Measurements from ENCODE around the gene HJURP. TPM values are rescaled to one million over a fixed set of nuclear protein-coding genes. Genes with fewer than 3 reads are reported as not detected.

The HJURP gene
- total RNA-seq, 4 donors from 2014 or later: 0.09 to 2.3 (median 0.13) TPM; not detected in 1

GRCh38 chr2:233823731-233824121, 30.6 kb downstream of the HJURP start:
- DNase-seq (ENCODE audit: low spot score) (peak; percentile 3), ATAC-seq (ENCODE audit: low FRiP score) (no peak)
- TF ChIP-seq, protein P1, sequence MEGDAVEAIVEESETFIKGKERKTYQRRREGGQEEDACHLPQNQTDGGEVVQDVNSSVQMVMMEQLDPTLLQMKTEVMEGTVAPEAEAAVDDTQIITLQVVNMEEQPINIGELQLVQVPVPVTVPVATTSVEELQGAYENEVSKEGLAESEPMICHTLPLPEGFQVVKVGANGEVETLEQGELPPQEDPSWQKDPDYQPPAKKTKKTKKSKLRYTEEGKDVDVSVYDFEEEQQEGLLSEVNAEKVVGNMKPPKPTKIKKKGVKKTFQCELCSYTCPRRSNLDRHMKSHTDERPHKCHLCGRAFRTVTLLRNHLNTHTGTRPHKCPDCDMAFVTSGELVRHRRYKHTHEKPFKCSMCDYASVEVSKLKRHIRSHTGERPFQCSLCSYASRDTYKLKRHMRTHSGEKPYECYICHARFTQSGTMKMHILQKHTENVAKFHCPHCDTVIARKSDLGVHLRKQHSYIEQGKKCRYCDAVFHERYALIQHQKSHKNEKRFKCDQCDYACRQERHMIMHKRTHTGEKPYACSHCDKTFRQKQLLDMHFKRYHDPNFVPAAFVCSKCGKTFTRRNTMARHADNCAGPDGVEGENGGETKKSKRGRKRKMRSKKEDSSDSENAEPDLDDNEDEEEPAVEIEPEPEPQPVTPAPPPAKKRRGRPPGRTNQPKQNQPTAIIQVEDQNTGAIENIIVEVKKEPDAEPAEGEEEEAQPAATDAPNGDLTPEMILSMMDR (IDR thresholded peaks at IDR 0.05): no peak

GRCh38 chr2:233822781-233823730, 31.3 kb downstream of the HJURP start:
- TF ChIP-seq, protein P1 (IDR thresholded peaks at IDR 0.05): no peak
- DNase-seq (ENCODE audit: low spot score): peak; percentile 4
- no peak for ATAC-seq (ENCODE audit: low FRiP score)

DNA sequence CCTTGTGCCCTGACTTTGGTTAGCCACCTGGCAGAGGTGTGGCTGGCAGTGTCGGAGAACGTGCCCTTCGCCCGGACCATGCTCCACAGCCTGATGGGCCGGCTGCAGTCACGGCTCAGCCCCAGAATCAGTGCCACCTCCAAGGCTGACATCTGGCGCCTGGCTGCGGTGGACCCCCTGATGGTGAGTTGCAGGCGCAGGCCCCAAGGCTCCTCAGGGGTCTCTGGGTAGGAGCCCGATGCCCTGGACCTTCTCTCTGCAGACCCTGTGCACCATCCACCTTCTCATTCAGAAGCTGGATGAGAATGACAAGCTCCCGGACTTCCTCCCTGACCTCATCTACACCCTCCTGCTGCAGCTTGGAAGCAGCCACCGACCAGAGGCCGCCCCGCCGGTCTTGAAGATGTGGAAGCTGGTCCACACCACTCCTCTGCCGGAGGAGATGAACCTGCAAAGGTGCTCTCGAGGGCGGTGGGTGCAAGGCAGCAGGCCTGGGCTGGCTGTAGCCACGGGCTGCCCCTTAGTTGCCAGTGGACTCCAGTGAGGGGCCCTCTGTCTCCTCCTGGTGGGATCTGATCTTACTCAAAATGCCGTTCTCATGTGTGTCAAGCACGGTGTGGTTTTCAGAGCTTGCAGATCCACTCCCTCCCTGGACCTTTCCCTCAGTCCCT, 32.1 kb downstream of the HJURP start:
- TF ChIP-seq, protein P1 (IDR thresholded peaks at IDR 0.05): no peak
- DNase-seq (ENCODE audit: low spot score) (no peak), ATAC-seq (ENCODE audit: low FRiP score) (no peak)

DNA sequence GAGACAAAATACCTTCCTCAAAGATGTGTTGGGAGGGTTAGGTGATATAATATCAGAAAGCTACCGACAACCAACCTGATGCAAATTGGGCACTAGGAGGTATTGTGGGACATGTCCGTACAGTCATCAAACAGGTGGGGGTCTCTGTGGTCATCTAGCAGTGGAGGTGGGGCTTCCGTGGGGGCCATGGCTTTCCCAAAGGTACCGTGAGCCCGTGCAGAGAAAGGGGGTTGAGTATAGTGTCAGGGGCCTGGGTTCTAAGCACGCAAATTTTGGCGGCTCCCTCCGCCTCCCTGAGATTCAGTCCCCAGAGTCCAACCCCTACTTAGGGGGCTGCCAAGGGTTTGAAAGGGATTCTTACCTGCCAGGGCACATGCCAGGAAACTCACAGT, 32.6 kb downstream of the HJURP start:
- DNase-seq (ENCODE audit: low spot score) (no peak), ATAC-seq (ENCODE audit: low FRiP score) (no peak)
- TF ChIP-seq, protein P1 (IDR thresholded peaks at IDR 0.05): no peak

GRCh38 chr2:233821196-233821595, 33.1 kb downstream of the HJURP start:
- ATAC-seq (ENCODE audit: low FRiP score) (no peak), DNase-seq (ENCODE audit: low spot score) (no peak)
- TF ChIP-seq, protein P1 (IDR thresholded peaks at IDR 0.05): no peak

GRCh38 chr2:233820774-233821105, 33.6 kb downstream of the HJURP start:
- TF ChIP-seq, protein P1 (IDR thresholded peaks at IDR 0.05): no peak
- no peak for DNase-seq (ENCODE audit: low spot score)
- no peak for ATAC-seq (ENCODE audit: low FRiP score)
